GM12878 (cell line): Measurements from ENCODE around the gene RECK. TPM values are rescaled to one million over a fixed set of nuclear protein-coding genes. Genes with fewer than 3 reads are reported as not detected.

ENCODE experiments used
- ATAC-seq: fragments of 200-7000 bp; cut with Tn5 transposase; 3 replicates; pipeline ENCODE4 v1.9.1; 2020; ENCODE audit warnings: mild to moderate bottlenecking, moderate library complexity
- BruUV-seq: library from RNA; stranded (reverse); fragments of 400-500 nt; replicated peaks from 2 replicates; lab custom pipeline; 2021; lab: Mats Ljungman, UMichigan
- CTCF ChIA-PET: fragments of 300-600 bp; sonication (Branson Sonifier 250); formaldehyde crosslinking; extraction: SDS; loops from one replicate; lab custom pipeline; 2021; ENCODE audit warnings: inconsistent platforms; lab: Yijun Ruan, JAX
- POLR2A ChIA-PET: fragments of 350-600 bp; formaldehyde crosslinking; extraction: SDS; loops from one replicate; lab custom pipeline; 2021; ENCODE audit warnings: inconsistent platforms; lab: Charles Lee
- RAD21 ChIA-PET: fragments of 300-600 bp; sonication (Branson Sonifier 250); formaldehyde crosslinking; loops from one replicate; lab custom pipeline; 2023; ENCODE audit warnings: antibody characterized with exemption; ENCODE audit not compliant: unreplicated experiment; lab: Charles Lee
- SMC1A ChIA-PET: fragments of 300-600 bp; sonication (Branson Sonifier 250); formaldehyde crosslinking; loops from one replicate; lab custom pipeline; 2023; ENCODE audit not compliant: unreplicated experiment, uncharacterized antibody; lab: Charles Lee
- DNase-seq: peaks from one replicate; pipeline ENCODE4 v3.0.0-alpha.2; 2011; ENCODE audit warnings: low read depth, low spot score
- FAIRE-seq: peaks from 3 replicates; lab custom pipeline; 2011; peaks lifted over from hg19 to GRCh38; lab: Jason Lieb, UNC
- H2AFZ ChIP-seq: 2 replicates; pipeline ENCODE4 v1.6.0; 2011; ENCODE audit warnings: low read depth, low read length, control low read depth; ENCODE audit not compliant: control insufficient read depth
- H3K27ac ChIP-seq: 2 replicates; pipeline ENCODE4 v1.5.1; 2011; ENCODE audit warnings: control low read depth; ENCODE audit not compliant: control insufficient read depth, insufficient read depth
- H3K27me3 ChIP-seq, 2 experiments: replicated peaks in 1 of 2; 2 replicates each; pipeline versions ENCODE4 v1.6.0 to v1.6.1; 2011; ENCODE audit warnings: low read length in 1 of 2; ENCODE audit not compliant: control insufficient read depth in 2 of 2, insufficient read depth in 2 of 2
- H3K36me3 ChIP-seq, 2 experiments: 2 replicates each; pipeline ENCODE4 v1.5.1; 2011; ENCODE audit warnings: low read length in 1 of 2; ENCODE audit not compliant: control insufficient read depth in 2 of 2, insufficient read depth in 2 of 2
- H3K4me1 ChIP-seq: 2 replicates; pipeline ENCODE4 v1.6.1; 2011; ENCODE audit warnings: mild to moderate bottlenecking, low read length, moderate library complexity, mixed read lengths; ENCODE audit not compliant: control insufficient read depth, insufficient read depth
- H3K4me2 ChIP-seq: 2 replicates; pipeline ENCODE4 v1.6.0; 2011; ENCODE audit warnings: control low read depth; ENCODE audit not compliant: control insufficient read depth, insufficient read depth
- H3K4me3 ChIP-seq: fragments of 200-600 bp; sonication (generic); 2 replicates; pipeline ENCODE4 v1.5.1; 2016
- H3K79me2 ChIP-seq: 2 replicates; pipeline ENCODE4 v1.6.0; 2011; ENCODE audit warnings: low read length; ENCODE audit not compliant: control insufficient read depth, insufficient read depth
- H3K9ac ChIP-seq: 2 replicates; pipeline ENCODE4 v1.8.0; 2011; ENCODE audit warnings: low read length, control low read depth, mixed read lengths; ENCODE audit not compliant: control insufficient read depth, insufficient read depth
- H3K9me3 ChIP-seq: replicated peaks from 3 replicates; pipeline ENCODE4 v1.5.1; 2011; ENCODE audit warnings: mild to moderate bottlenecking, low read length; ENCODE audit not compliant: control insufficient read depth, insufficient read depth
- H4K20me1 ChIP-seq: 2 replicates; pipeline ENCODE4 v1.6.0; 2011; ENCODE audit not compliant: control insufficient read depth, insufficient read depth
- CTCF ChIP-seq, 3 experiments: IDR thresholded peaks in 2 of 3; conservative IDR thresholded peaks in 1 of 3; 2 replicates each; pipeline ENCODE4 v1.5.1; 2011; ENCODE audit warnings: low read depth in 3 of 3, low read length in 3 of 3, mild to moderate bottlenecking in 3 of 3, control low read depth in 2 of 3, moderate library complexity in 2 of 3, inconsistent platforms in 1 of 3, mixed read lengths in 1 of 3; ENCODE audit not compliant: control insufficient read depth in 2 of 3, insufficient read depth in 1 of 3; ENCODE audit errors: extremely low read depth in 1 of 3
- DPF2 ChIP-seq: fragments of 450-650 bp; IDR thresholded peaks from 2 replicates; pipeline ENCODE4 v1.6.1; 2017; ENCODE audit warnings: mild to moderate bottlenecking
- E4F1 ChIP-seq: fragments of 450-650 bp; IDR thresholded peaks from 2 replicates; pipeline ENCODE4 v1.6.1; 2018; ENCODE audit warnings: borderline replicate concordance, mild to moderate bottlenecking; ENCODE audit not compliant: partially characterized antibody
- FOS ChIP-seq: IDR thresholded peaks from 3 replicates; pipeline ENCODE4 v1.6.1; 2011; ENCODE audit warnings: borderline replicate concordance; ENCODE audit not compliant: insufficient read length; ENCODE audit errors: extremely low read depth
- HCFC1 ChIP-seq: fragments of 150-350 bp; IDR thresholded peaks from 2 replicates; pipeline ENCODE4 v1.6.1; 2014; ENCODE audit warnings: low read length
- IRF4 ChIP-seq: IDR thresholded peaks from 2 replicates; pipeline ENCODE4 v1.6.1; 2011; ENCODE audit warnings: low read depth, low read length
- LARP7 ChIP-seq: fragments of 450-650 bp; IDR thresholded peaks from 2 replicates; pipeline ENCODE4 v1.6.1; 2017; ENCODE audit warnings: mild to moderate bottlenecking
- MTA3 ChIP-seq: IDR thresholded peaks from 2 replicates; pipeline ENCODE4 v1.6.1; 2012; ENCODE audit warnings: low read length, inconsistent platforms, borderline replicate concordance
- ZSCAN29 ChIP-seq: fragments of 450-650 bp; IDR thresholded peaks from 2 replicates; pipeline ENCODE4 v1.6.1; 2017; ENCODE audit warnings: mild to moderate bottlenecking, moderate library complexity
- WGBS: methylation state at CpG from one replicate; pipeline ENCODE4 v1.1.6; 2016; ENCODE audit warnings: low lambda C conversion rate; ENCODE audit not compliant: insufficient replicate concordance, insufficient coverage; ENCODE audit errors: missing lambda C conversion rate; 5-methylcytosine and 5-hydroxymethylcytosine counted together
- in situ Hi-C: fragments of 300-500 bp; cut with MboI; formaldehyde crosslinking; loops from 9 replicates; pipeline ENCODE4 v1.14.3; 2018; ENCODE audit warnings: mixed read lengths
- intact Hi-C: fragments of 100-400 bp; cut with micrococcal nuclease; formaldehyde crosslinking; loops from one replicate; pipeline ENCODE4 v1.14.2; 2022; ENCODE audit not compliant: unreplicated experiment
- polyA plus RNA-seq, 11 experiments: library from polyadenylated mRNA; depleted of rRNA in 4 of 11; unstranded in 6 of 11; stranded (reverse) in 5 of 11; fragments of >200 nt; fragmentation: Nextera tagmentation in 4 of 11; fragmentation: Illumina TruSeq in 1 of 11; extraction: Ambion mirVana in 4 of 11; extraction: Trizol in 1 of 11; gene quantifications; 1 replicate in 1 of 11; 2 replicates in 10 of 11; pipeline versions ENCODE4 v1.2.1 to v1.2.3, GENCODE V29; 2011 to 2016; ENCODE audit warnings: inconsistent platforms in 2 of 11, missing spikeins in 2 of 11, low read depth in 1 of 11
- total RNA-seq, 4 experiments: library from RNA; depleted of rRNA in 3 of 4; stranded (reverse); fragments of >200 nt in 3 of 4; fragmentation: Illumina TruSeq in 1 of 4; extraction: Trizol in 1 of 4; gene quantifications; 2 replicates each; pipeline versions ENCODE4 v1.2.1 to v1.2.3, GENCODE V29; 2013 to 2021
- TF ChIP-seq, protein P1 (sequence below): IDR thresholded peaks from 2 replicates; pipeline ENCODE4 v1.6.1; 2011; ENCODE audit warnings: borderline replicate concordance, low read depth, mild to moderate bottlenecking, moderate library complexity, mixed read lengths, low read length; ENCODE audit not compliant: insufficient read depth; ENCODE audit errors: extremely low read length
- TF ChIP-seq, protein P2 (sequence below): fragments of 450-650 bp; IDR thresholded peaks from 2 replicates; pipeline ENCODE4 v1.6.1; 2017; ENCODE audit warnings: mild to moderate bottlenecking, low read depth, inconsistent platforms; ENCODE audit not compliant: poor library complexity, severe bottlenecking
- TF ChIP-seq, protein P3 (sequence below): IDR thresholded peaks from 2 replicates; pipeline ENCODE4 v1.6.1; 2011; ENCODE audit warnings: mild to moderate bottlenecking, low read depth, low read length, moderate library complexity; ENCODE audit not compliant: insufficient replicate concordance

Gene RECK
- total and polyA plus RNA-seq, 10 of the 15 experiments (the other 5 are each of a cell fraction or from before 2014, with no cell fraction given), result 0.02 to 0.40 (median 0.13) TPM

GRCh38 chr9:36165826-36166167 lies 129.1 kb downstream of the RECK start:
- FAIRE-seq (no peak), DNase-seq (no peak), ATAC-seq (no peak)
- Histone ChIP-seq H3K79me2 (no peaks in the 10 kb centered on the region), H2AFZ (no peak overlapping the region), H4K20me1 (no peaks in the 10 kb centered on the region), H3K27ac (no peak overlapping the region), H3K4me1 (peaks cover 3% of the 10 kb centered on the region; the same call in 1 of the 2 replicates), H3K4me2 (no peak overlapping the region), H3K9me3 (no peaks in the 10 kb centered on the region), H3K36me3 (no peaks in the 10 kb centered on the region), H3K27me3 (no peaks in the 10 kb centered on the region; a peak in 2 of 4 replicates), H3K4me3 (no peak overlapping the region), H3K9ac (no peak overlapping the region)
- no peak for TF ChIP-seq MTA3
- TF ChIP-seq LARP7, result no peak
- TF ChIP-seq FOS, result no peak
- no peak for TF ChIP-seq DPF2
- TF ChIP-seq CTCF (IDR thresholded peaks at IDR 0.05 in 2 of 3, conservative IDR thresholded peaks at IDR 0.05 in 1 of 3; ENCODE audit: control insufficient read depth in 2 of 3, extremely low read depth in 1 of 3, insufficient read depth in 1 of 3, low read depth in 3 of 3, low read length in 3 of 3), result no peak
- TF ChIP-seq, protein P1, sequence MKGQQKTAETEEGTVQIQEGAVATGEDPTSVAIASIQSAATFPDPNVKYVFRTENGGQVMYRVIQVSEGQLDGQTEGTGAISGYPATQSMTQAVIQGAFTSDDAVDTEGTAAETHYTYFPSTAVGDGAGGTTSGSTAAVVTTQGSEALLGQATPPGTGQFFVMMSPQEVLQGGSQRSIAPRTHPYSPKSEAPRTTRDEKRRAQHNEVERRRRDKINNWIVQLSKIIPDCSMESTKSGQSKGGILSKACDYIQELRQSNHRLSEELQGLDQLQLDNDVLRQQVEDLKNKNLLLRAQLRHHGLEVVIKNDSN, result no peak
- TF ChIP-seq IRF4, result no peak
- no peak for TF ChIP-seq E4F1
- TF ChIP-seq ZSCAN29, result no peak
- TF ChIP-seq HCFC1, result no peak
- TF ChIP-seq, protein P2, sequence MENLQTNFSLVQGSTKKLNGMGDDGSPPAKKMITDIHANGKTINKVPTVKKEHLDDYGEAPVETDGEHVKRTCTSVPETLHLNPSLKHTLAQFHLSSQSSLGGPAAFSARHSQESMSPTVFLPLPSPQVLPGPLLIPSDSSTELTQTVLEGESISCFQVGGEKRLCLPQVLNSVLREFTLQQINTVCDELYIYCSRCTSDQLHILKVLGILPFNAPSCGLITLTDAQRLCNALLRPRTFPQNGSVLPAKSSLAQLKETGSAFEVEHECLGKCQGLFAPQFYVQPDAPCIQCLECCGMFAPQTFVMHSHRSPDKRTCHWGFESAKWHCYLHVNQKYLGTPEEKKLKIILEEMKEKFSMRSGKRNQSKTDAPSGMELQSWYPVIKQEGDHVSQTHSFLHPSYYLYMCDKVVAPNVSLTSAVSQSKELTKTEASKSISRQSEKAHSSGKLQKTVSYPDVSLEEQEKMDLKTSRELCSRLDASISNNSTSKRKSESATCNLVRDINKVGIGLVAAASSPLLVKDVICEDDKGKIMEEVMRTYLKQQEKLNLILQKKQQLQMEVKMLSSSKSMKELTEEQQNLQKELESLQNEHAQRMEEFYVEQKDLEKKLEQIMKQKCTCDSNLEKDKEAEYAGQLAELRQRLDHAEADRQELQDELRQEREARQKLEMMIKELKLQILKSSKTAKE, result no peak
- TF ChIP-seq, protein P3, sequence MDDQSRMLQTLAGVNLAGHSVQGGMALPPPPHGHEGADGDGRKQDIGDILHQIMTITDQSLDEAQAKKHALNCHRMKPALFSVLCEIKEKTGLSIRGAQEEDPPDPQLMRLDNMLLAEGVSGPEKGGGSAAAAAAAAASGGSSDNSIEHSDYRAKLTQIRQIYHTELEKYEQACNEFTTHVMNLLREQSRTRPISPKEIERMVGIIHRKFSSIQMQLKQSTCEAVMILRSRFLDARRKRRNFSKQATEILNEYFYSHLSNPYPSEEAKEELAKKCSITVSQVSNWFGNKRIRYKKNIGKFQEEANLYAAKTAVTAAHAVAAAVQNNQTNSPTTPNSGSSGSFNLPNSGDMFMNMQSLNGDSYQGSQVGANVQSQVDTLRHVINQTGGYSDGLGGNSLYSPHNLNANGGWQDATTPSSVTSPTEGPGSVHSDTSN, result no peak
- SMC1A ChIA-PET, result interaction anchor here (1.6 to 9.1 kb wide), 2 partner anchors 63 to 157 kb away, joined by 3 to 134 read pairs; no protein-coding TSS in a partner anchor
- RAD21 ChIA-PET, result interaction anchor here (0.7 to 7.2 kb wide), 5 partner anchors 17 to 1901 kb away, joined by 3 to 105 read pairs (median 4); partner anchors contain the start of gene CLTA
- BruUV-seq, result no TSS peak
- POLR2A ChIA-PET, result interaction anchor here (1.1 kb wide), 1 partner anchor 63 kb away, joined by 3 read pairs; no protein-coding TSS in a partner anchor
- intact Hi-C loops, result loop anchor here (1.0 to 10.0 kb wide), 3 partner anchors 62 to 211 kb away; partner anchors contain the start of gene RECK
- CTCF ChIA-PET, result interaction anchor here (0.6 to 7.8 kb wide), 12 partner anchors 10 to 166 kb away, joined by 3 to 258 read pairs (median 6); no protein-coding TSS in a partner anchor
- in situ Hi-C loops, result loop anchor here (5.0 kb wide), 1 partner anchor 63 kb away; no protein-coding TSS in a partner anchor
- WGBS, result 54% methylated on average over 10 of the region's 12 CpGs
